Measurements from ENCODE around the gene APOM.

APOM gene

GRCh38 chr6:31624070-31624469 is 31.6 kb upstream of the APOM start:
- no peak for DNase-seq (ENCODE audit: extremely low read depth, low read depth)
- no peak for TF ChIP-seq CTCF (IDR thresholded peaks at IDR 0.05; ENCODE audit: low read depth, low read length)

- DNase-seq (ENCODE audit: extremely low read depth, low read depth) = no peak
- no peak for TF ChIP-seq CTCF (IDR thresholded peaks at IDR 0.05; ENCODE audit: low read depth, low read length)
These were observed 28.7 kb upstream of the APOM start for GRCh38 chr6:31626952-31627351.

GRCh38 chr6:31627690-31628287 is 27.9 kb upstream of the APOM start:
- no peak for TF ChIP-seq CTCF (IDR thresholded peaks at IDR 0.05; ENCODE audit: low read depth, low read length)
- no peak for DNase-seq (ENCODE audit: extremely low read depth, low read depth)

- TF ChIP-seq CTCF (IDR thresholded peaks at IDR 0.05; ENCODE audit: low read depth, low read length) = no peak
- DNase-seq (ENCODE audit: extremely low read depth, low read depth) = no peak
These were observed 26.7 kb upstream of the APOM start for GRCh38 chr6:31629014-31629413.

- DNase-seq (ENCODE audit: extremely low read depth, low read depth) = no peak
- no peak for TF ChIP-seq CTCF (IDR thresholded peaks at IDR 0.05; ENCODE audit: low read depth, low read length)
These were observed 25.3 kb upstream of the APOM start for GRCh38 chr6:31630177-31630934.

GRCh38 chr6:31631209-31631608 is 24.5 kb upstream of the APOM start:
- no peak for TF ChIP-seq CTCF (IDR thresholded peaks at IDR 0.05; ENCODE audit: low read depth, low read length)
- no peak for DNase-seq (ENCODE audit: extremely low read depth, low read depth)

- TF ChIP-seq CTCF (IDR thresholded peaks at IDR 0.05; ENCODE audit: low read depth, low read length) = no peak
- DNase-seq (ENCODE audit: extremely low read depth, low read depth) = no peak
These were observed 23.9 kb upstream of the APOM start for GRCh38 chr6:31631681-31632278.
